HL-60 (cell line): ENCODE data around the gene CCSER2.
"Not testable (repeated sequence)": the region's sequence is repeated elsewhere in the genome, so short reads cannot be mapped to it uniquely, and the experiment has no call there.

Source experiments
- DNase-seq, 2 experiments: peaks; one replicate each; pipeline ENCODE4 v3.0.0-alpha.2; 2010 to 2020; ENCODE audit warnings: low read depth in 1 of 2, low spot score in 1 of 2
- H3K27ac ChIP-seq: fragments of 250-450 bp; sonication (Bioruptor Pico); replicated peaks from 2 replicates; pipeline ENCODE4 v1.5.1; 2020; ENCODE audit warnings: mild to moderate bottlenecking, moderate library complexity
- H3K27me3 ChIP-seq: fragments of 250-450 bp; sonication (Bioruptor Pico); 2 replicates; pipeline ENCODE4 v1.5.1; 2021; ENCODE audit warnings: mild to moderate bottlenecking, moderate library complexity; ENCODE audit not compliant: insufficient read depth, poor library complexity, severe bottlenecking
- H3K4me3 ChIP-seq: replicated peaks from 2 replicates; pipeline ENCODE4 v1.5.1; 2011; ENCODE audit warnings: mild to moderate bottlenecking, control low read depth, low read length; ENCODE audit not compliant: insufficient read depth
- CTCF ChIP-seq: IDR thresholded peaks from one replicate; pipeline ENCODE4 v1.5.1; 2011; ENCODE audit warnings: low read length, control low read depth, inconsistent platforms; ENCODE audit not compliant: insufficient read depth
- GABPA ChIP-seq: IDR thresholded peaks from 2 replicates; pipeline ENCODE4 v1.6.1; 2012; ENCODE audit warnings: low read depth
- POLR2AphosphoS5 ChIP-seq: IDR thresholded peaks from 2 replicates; pipeline ENCODE4 v1.6.1; 2012; ENCODE audit warnings: low read depth
- REST ChIP-seq: IDR thresholded peaks from 2 replicates; pipeline ENCODE4 v1.6.1; 2012; ENCODE audit warnings: low read depth; ENCODE audit not compliant: insufficient replicate concordance
- SPI1 ChIP-seq: IDR thresholded peaks from 2 replicates; pipeline ENCODE4 v1.6.1; 2012; ENCODE audit warnings: low read depth, mild to moderate bottlenecking, borderline replicate concordance

The CCSER2 gene

DNA sequence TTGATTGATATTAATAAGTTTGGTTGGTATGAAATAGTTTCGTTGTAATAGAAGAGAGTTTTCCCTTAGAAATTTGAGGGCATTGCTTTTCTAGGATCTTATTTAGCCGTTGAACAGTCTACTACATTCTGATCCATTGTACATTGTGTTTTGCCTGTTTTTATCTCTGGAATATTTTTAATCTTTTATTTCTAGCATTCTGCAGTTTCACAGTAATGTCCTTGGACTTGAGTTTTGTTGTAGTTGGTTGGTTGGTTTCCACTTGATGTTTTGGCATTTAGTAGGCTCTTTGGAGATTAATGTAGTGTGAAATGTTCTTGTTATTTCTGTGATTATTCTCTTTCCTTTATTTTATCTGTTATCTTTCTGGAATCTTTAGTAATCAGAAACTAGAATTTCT lies 112.4 kb downstream of the CCSER2 start:
- H3K4me3 ChIP-seq: no peak overlapping the region
- H3K27ac ChIP-seq: no peak overlapping the region
- TF ChIP-seq CTCF (no peak), SPI1 (no peak), GABPA (no peak), POLR2AphosphoS5 (no peak), REST (no peak)
- DNase-seq: no peak
- H3K27me3 ChIP-seq: no peaks in the 10 kb centered on the region

DNA sequence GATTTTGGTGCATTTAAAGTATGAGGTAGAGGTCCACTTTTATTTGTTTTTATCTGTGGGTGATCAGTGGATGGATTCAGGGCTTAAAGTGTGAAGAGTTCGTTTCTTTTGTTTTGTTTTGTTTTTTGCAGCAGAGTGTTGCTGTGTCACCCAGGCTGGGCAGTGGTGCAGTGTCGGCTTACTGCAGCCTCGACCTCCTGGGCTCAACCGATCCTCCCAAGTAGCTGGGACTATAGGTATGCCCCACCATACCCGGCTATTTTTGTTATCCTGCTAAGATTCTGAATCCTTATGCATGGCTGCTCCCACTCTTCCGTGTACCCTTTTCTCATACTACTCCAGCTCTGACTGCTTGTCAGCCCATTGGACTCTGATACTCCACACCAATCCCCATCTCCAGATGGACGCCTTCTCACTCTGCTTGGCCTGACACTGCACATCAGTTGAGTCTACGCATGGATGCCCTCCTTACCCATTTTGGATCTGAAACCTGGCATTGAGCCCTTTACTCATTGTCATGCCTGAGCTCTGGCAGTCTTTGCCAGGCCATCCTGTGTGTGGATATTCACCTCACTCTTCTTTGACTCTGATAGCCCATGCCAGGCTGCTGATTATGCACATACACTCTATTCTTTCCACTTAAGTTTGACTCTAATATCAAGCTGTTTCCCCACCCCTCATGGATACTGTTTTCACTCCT lies 119.5 kb downstream of the CCSER2 start:
- TF ChIP-seq GABPA (no peak), CTCF (no peak), SPI1 (no peak), POLR2AphosphoS5 (no peak), REST (no peak)
- DNase-seq: no peak
- Histone ChIP-seq H3K27me3 (no peaks in the 10 kb centered on the region), H3K27ac (no peak overlapping the region), H3K4me3 (no peak overlapping the region)

DNA sequence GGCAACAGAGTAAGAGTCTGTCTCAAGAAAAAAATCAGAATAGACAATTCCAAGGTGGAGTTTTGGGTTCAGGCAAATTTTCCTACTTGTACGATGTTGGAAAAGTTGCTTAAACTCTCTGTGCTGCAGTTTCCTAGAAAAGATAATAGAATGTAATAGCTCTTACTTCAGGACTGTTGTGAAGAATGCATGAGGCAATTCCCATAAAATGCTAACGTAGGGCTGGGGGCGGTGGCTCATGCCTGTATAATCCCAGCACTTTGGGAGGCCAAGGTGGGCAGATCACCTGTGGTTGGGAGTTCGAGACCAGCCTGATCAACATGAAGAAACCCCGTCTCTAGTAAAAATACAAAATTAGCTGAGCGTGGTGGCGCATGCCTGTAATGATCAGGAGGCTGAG lies 121.0 kb downstream of the CCSER2 start:
- not testable (repeated sequence) for DNase-seq, H3K4me3 ChIP-seq, H3K27ac ChIP-seq, H3K27me3 ChIP-seq

DNA sequence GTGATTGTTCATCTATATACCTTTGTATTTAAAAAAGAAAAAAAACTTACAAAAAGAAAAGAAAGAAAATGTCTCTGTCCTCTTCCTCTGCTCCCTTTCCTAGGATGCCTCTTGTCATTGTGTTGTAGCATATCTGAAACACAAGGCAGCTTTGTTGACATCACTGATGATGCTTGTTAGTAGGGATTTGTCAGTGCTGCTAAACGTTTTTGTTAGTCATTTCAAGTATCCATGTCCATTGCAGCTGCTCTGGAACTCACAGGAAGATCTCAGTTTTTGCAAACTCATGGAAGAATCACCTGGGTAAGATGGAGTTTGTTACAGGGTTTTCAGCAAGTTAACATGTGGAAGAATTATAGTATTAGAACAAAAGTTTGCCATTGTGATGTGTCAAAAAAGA lies 123.6 kb downstream of the CCSER2 start:
- Histone ChIP-seq H3K27ac (no peak overlapping the region), H3K4me3 (no peak overlapping the region), H3K27me3 (no peaks in the 10 kb centered on the region)
- TF ChIP-seq CTCF (no peak), REST (no peak), POLR2AphosphoS5 (no peak)
- no peak for DNase-seq
